SK-N-SH (cell line): ENCODE results near the gene MBLAC1. TPM values are rescaled to one million over a fixed set of nuclear protein-coding genes. Genes with fewer than 3 reads are reported as not detected.

Source experiments
- CTCF ChIA-PET: fragments of 300-600, 350-600 bp; formaldehyde crosslinking; extraction: SDS; loops from one replicate; lab custom pipeline; 2021; lab: Yijun Ruan, JAX
- POLR2A ChIA-PET: fragments of 350-600 bp; sonication (Branson Sonifier 250); formaldehyde crosslinking; extraction: SDS; loops from one replicate; lab custom pipeline; 2020; ENCODE audit warnings: antibody characterized with exemption, inconsistent platforms; lab: Yijun Ruan, JAX
- DNase-seq: peaks from one replicate; pipeline ENCODE4 v3.0.0; 2012
- H2AFZ ChIP-seq: fragments of 200-600 bp; sonication (generic); 2 replicates; pipeline ENCODE4 v1.8.1; 2016; ENCODE audit warnings: antibody characterized with exemption, mild to moderate bottlenecking, low read depth
- H3F3A ChIP-seq: fragments of 200-600 bp; sonication (generic); replicated peaks from 2 replicates; pipeline ENCODE3; 2016; ENCODE audit warnings: antibody characterized with exemption, mild to moderate bottlenecking; ENCODE audit not compliant: insufficient read depth
- H3K27ac ChIP-seq, 2 experiments: fragments of 200-500 bp in 1 of 2; fragments of 200-600 bp in 1 of 2; sonication (Bioruptor generic) in 1 of 2; sonication (generic), shearing (Covaris generic) in 1 of 2; 2 replicates each; pipeline versions ENCODE4 v1.5.1 to v1.6.1; 2014 to 2016; ENCODE audit warnings: low read depth in 2 of 2, inconsistent platforms in 1 of 2, low read length in 1 of 2, mild to moderate bottlenecking in 1 of 2, mixed read lengths in 1 of 2
- H3K27me3 ChIP-seq: fragments of 200-600 bp; sonication (generic), shearing (Covaris generic); 2 replicates; pipeline ENCODE4 v1.6.1; 2016; ENCODE audit warnings: mixed run types; ENCODE audit not compliant: insufficient read depth
- H3K36me3 ChIP-seq, 2 experiments: fragments of 200-500 bp in 1 of 2; fragments of 200-600 bp in 1 of 2; sonication (Bioruptor generic) in 1 of 2; sonication (generic) in 1 of 2; replicated peaks in 1 of 2; 2 replicates each; pipeline versions ENCODE3 to v1.5.1; 2014 to 2016; ENCODE audit warnings: low read length in 1 of 2, mild to moderate bottlenecking in 1 of 2; ENCODE audit not compliant: insufficient read depth in 2 of 2, control insufficient read depth in 1 of 2
- H3K4me1 ChIP-seq, 2 experiments: fragments of 200-500 bp in 1 of 2; fragments of 200-600 bp in 1 of 2; sonication (Bioruptor generic) in 1 of 2; sonication (generic), shearing (Covaris generic) in 1 of 2; 2 replicates each; pipeline versions ENCODE4 v1.5.1 to v1.6.1; 2014 to 2016; ENCODE audit warnings: low read depth in 1 of 2, low read length in 1 of 2, mixed run types in 1 of 2; ENCODE audit not compliant: insufficient read depth in 2 of 2, control insufficient read depth in 1 of 2
- H3K4me2 ChIP-seq: fragments of 200-600 bp; sonication (generic), shearing (Covaris generic); 2 replicates; pipeline ENCODE4 v1.6.1; 2017; ENCODE audit warnings: mixed run types
- H3K4me3 ChIP-seq, 2 experiments: fragments of 200-500 bp in 1 of 2; fragments of 200-600 bp in 1 of 2; sonication (Bioruptor generic) in 1 of 2; sonication (generic), shearing (Covaris generic) in 1 of 2; 2 replicates each; pipeline versions ENCODE4 v1.5.1 to v1.8.1; 2014 to 2016; ENCODE audit warnings: low read depth in 2 of 2, inconsistent platforms in 1 of 2, low read length in 1 of 2, mild to moderate bottlenecking in 1 of 2, mixed read lengths in 1 of 2, moderate library complexity in 1 of 2
- H3K79me2 ChIP-seq: fragments of 200-600 bp; sonication (generic); 2 replicates; pipeline ENCODE4 v1.8.1; 2017; ENCODE audit warnings: mild to moderate bottlenecking; ENCODE audit not compliant: insufficient read depth
- H3K9ac ChIP-seq: fragments of 200-600 bp; sonication (generic); 2 replicates; pipeline ENCODE4 v1.6.1; 2017; ENCODE audit warnings: mixed run types
- H3K9me2 ChIP-seq: fragments of 200-600 bp; sonication (generic); 2 replicates; pipeline ENCODE4 v1.6.1; 2017; ENCODE audit warnings: mixed run types
- H3K9me3 ChIP-seq: fragments of 200-600 bp; sonication (generic); 2 replicates; pipeline ENCODE4 v1.6.1; 2017; ENCODE audit warnings: mixed run types, mild to moderate bottlenecking, moderate library complexity
- H4K20me1 ChIP-seq: fragments of 200-600 bp; sonication (generic); 2 replicates; pipeline ENCODE4 v1.6.1; 2017; ENCODE audit warnings: mild to moderate bottlenecking, mixed run types; ENCODE audit not compliant: insufficient read depth
- CHD2 ChIP-seq: fragments of 150-350 bp; IDR thresholded peaks from 2 replicates; pipeline ENCODE4 v1.6.1; 2018; ENCODE audit warnings: low read length; ENCODE audit not compliant: partially characterized antibody
- FOSL2 ChIP-seq: IDR thresholded peaks from 2 replicates; pipeline ENCODE4 v1.4.0; 2012; ENCODE audit warnings: low read depth, mild to moderate bottlenecking, moderate library complexity, borderline replicate concordance
- FOXM1 ChIP-seq: IDR thresholded peaks from 2 replicates; pipeline ENCODE4 v1.4.0; 2012; ENCODE audit warnings: low read depth, mild to moderate bottlenecking
- GABPA ChIP-seq: IDR thresholded peaks from 2 replicates; pipeline ENCODE4 v1.4.0; 2012; ENCODE audit warnings: low read depth, mild to moderate bottlenecking
- GATA2 ChIP-seq: sonication (generic); formaldehyde crosslinking; IDR thresholded peaks from 2 replicates; pipeline ENCODE4 v1.5.0; 2020; ENCODE audit warnings: mild to moderate bottlenecking, missing genetic modification reagents
- MEF2A ChIP-seq: IDR thresholded peaks from 2 replicates; pipeline ENCODE4 v1.4.0; 2012; ENCODE audit warnings: low read depth, borderline replicate concordance
- POLR2AphosphoS5 ChIP-seq: IDR thresholded peaks from 2 replicates; pipeline ENCODE4 v1.6.1; 2012; ENCODE audit warnings: low read depth, low read length
- RCOR1 ChIP-seq: fragments of 150-350 bp; IDR thresholded peaks from 2 replicates; pipeline ENCODE4 v1.6.1; 2017; ENCODE audit warnings: antibody characterized with exemption, low read length
- SMC3 ChIP-seq: IDR thresholded peaks from 2 replicates; pipeline ENCODE4 v1.6.1; 2012; ENCODE audit warnings: low read depth, low read length, improper control_type of control experiment
- TAF1 ChIP-seq: IDR thresholded peaks from 2 replicates; pipeline ENCODE4 v1.6.1; 2012; ENCODE audit warnings: low read depth, mild to moderate bottlenecking, low read length, moderate library complexity, borderline replicate concordance
- ZBTB33 ChIP-seq: IDR thresholded peaks from 2 replicates; pipeline ENCODE4 v1.4.0; 2012; ENCODE audit warnings: low read depth, borderline replicate concordance
- WGBS: methylation state at CpG from one replicate; pipeline ENCODE4 v1.1.6; 2017; ENCODE audit warnings: low lambda C conversion rate; 5-methylcytosine and 5-hydroxymethylcytosine counted together
- polyA plus RNA-seq, 3 experiments: library from polyadenylated mRNA; depleted of rRNA; stranded (reverse); fragments of >200 nt; gene quantifications; 2 replicates each; pipeline ENCODE4 v1.2.3, GENCODE V29; 2012
- TF ChIP-seq, protein P1 (sequence below): fragments of 150-350 bp; IDR thresholded peaks from 2 replicates; pipeline ENCODE4 v1.6.1; 2017; ENCODE audit warnings: antibody characterized with exemption, low read length, low read depth, borderline replicate concordance

The MBLAC1 gene
- polyA plus RNA-seq, 1 of the 3 experiments (the other 2 are of a cell fraction) = 4.4 TPM

DNA sequence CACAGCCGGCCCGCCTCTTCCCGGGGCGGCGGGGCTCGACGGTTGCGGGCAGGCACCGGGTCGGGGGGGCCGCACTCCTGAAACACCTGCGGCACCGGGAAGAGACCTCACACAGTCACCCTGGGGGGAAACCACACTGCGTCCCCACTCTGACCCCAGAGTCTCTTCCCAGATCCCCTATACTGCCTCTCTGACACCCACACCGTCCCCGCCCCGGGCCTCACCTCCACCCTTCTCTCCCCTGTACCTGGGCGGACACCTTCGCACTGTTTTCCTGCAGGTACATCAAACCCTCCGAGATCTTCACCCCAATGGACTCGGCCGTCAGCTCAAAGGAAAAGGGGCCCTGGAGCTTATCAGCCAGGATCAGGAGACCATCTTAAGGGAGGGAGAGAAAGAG, 45.1 kb downstream of the MBLAC1 start:
- H3K4me3 ChIP-seq = no peak overlapping the region
- 95% methylated on average over 22 of the region's 22 CpGs for WGBS
- DNase-seq = no peak
- no peaks in the 10 kb centered on the region for H3K9me3 ChIP-seq
- H3K27me3 ChIP-seq = no peaks in the 10 kb centered on the region
- peaks cover 18% of the 10 kb centered on the region for H3F3A ChIP-seq
- POLR2A ChIA-PET = no interaction called here
- peaks cover 13% of the 10 kb centered on the region for H3K79me2 ChIP-seq
- peaks cover 0 to 31% of the 10 kb centered on the region in 2 experiments; a peak in 1 of 4 replicates for H3K4me1 ChIP-seq
- H3K27ac ChIP-seq = no peak overlapping the region
- no peak overlapping the region for H2AFZ ChIP-seq
- peaks cover 6 to 21% of the 10 kb centered on the region in 2 experiments for H3K36me3 ChIP-seq
- H3K9me2 ChIP-seq = no peaks in the 10 kb centered on the region
- no peak overlapping the region for H3K9ac ChIP-seq
- no peaks in the 10 kb centered on the region for H4K20me1 ChIP-seq
- CTCF ChIA-PET = interaction anchor here (2.7 kb wide), 1 partner anchor 41 kb away, joined by 11 read pairs; no protein-coding TSS in a partner anchor
- TF ChIP-seq FOXM1 (no peak), POLR2AphosphoS5 (no peak), ZBTB33 (no peak)
- H3K4me2 ChIP-seq = no peak overlapping the region

DNA sequence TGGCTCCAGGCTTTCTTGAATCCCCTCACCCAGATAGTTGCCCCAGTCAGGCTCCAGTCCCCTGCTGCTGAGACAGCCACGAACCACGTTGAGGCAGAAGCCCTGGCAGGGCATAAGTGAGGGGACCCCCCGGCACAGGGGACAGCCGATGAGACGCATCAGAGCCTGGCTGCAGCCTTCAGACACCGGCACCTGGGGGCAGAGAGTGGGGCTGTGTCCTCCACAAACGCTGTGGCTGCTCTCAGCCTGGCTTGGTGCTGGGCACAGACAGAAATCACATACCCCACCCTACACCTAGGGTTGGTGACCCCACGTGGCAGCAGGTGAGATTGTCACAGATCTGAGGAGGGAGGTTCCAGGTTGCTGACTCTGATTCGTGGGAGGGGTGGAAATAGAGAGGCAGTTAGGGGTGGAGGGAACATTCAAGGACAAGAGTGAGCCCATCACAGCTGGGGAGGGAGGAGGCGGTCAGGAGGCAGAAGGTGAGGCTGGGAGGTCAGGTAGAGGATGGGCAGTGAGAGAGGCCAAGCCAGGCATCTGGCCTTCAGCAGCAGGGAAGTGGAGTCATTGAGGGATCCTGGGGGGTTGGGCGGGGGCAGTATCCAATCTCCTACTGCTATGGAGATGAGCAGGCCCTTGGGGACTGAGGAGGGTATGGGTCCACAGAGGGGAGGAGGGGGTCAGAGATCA, 47.2 kb downstream of the MBLAC1 start:
- H3K4me1 ChIP-seq = peaks cover 0 to 16% of the 10 kb centered on the region in 2 experiments; a peak in 1 of 4 replicates
- DNase-seq = peak; percentile 24
- 91% methylated on average over 10 of the region's 11 CpGs for WGBS
- peaks cover 15% of the 10 kb centered on the region for H3K79me2 ChIP-seq
- no peak overlapping the region for H2AFZ ChIP-seq
- H4K20me1 ChIP-seq = no peaks in the 10 kb centered on the region
- ChIA-PET CTCF (interaction anchor here (2.7 kb wide), 1 partner anchor 43 kb away, joined by 11 read pairs; no protein-coding TSS in a partner anchor), POLR2A (no interaction called here)
- no peaks in the 10 kb centered on the region for H3K27me3 ChIP-seq
- H3K9ac ChIP-seq = no peak overlapping the region
- H3K9me3 ChIP-seq = no peaks in the 10 kb centered on the region
- TF ChIP-seq SMC3 (no peak), FOSL2 (no peak), TAF1 (no peak), FOXM1 (no peak), CHD2 (no peak), GATA2 (CRISPR knock-in tag) (no peak), RCOR1 (no peak), GABPA (no peak), MEF2A (no peak)
- TF ChIP-seq, protein P1, sequence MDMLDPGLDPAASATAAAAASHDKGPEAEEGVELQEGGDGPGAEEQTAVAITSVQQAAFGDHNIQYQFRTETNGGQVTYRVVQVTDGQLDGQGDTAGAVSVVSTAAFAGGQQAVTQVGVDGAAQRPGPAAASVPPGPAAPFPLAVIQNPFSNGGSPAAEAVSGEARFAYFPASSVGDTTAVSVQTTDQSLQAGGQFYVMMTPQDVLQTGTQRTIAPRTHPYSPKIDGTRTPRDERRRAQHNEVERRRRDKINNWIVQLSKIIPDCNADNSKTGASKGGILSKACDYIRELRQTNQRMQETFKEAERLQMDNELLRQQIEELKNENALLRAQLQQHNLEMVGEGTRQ = no peak
- H3K4me3 ChIP-seq = no peak overlapping the region
- no peak overlapping the region for H3K27ac ChIP-seq
- H3K36me3 ChIP-seq = peaks cover 6 to 21% of the 10 kb centered on the region in 2 experiments
- no peaks in the 10 kb centered on the region for H3K9me2 ChIP-seq
- peaks cover 14% of the 10 kb centered on the region for H3F3A ChIP-seq
- H3K4me2 ChIP-seq = no peak overlapping the region
